KG1 (cell line): ENCODE results near the gene CADPS.
"Not testable (repeated sequence)": the region's sequence is repeated elsewhere in the genome, so short reads cannot be mapped to it uniquely, and the experiment has no call there.

Source experiments
- DNase-seq: peaks from one replicate; lab custom pipeline; 2025; lab: John Stamatoyannopoulos, UW

CADPS gene

GRCh38 chr3:62592408-62592807, 282.8 kb downstream of the CADPS start:
- no peak for DNase-seq

- no peak for DNase-seq
Observed at GRCh38 chr3:62589078-62589477, 286.1 kb downstream of the CADPS start.

- no peak for DNase-seq
Observed at GRCh38 chr3:62587579-62588031, 287.6 kb downstream of the CADPS start.

- no peak for DNase-seq
Observed at GRCh38 chr3:62587169-62587568, 288.0 kb downstream of the CADPS start.

GRCh38 chr3:62586356-62586755, 288.9 kb downstream of the CADPS start:
- no peak for DNase-seq

GRCh38 chr3:62585861-62586260, 289.4 kb downstream of the CADPS start:
- no peak for DNase-seq

- DNase-seq, result no peak
Observed at GRCh38 chr3:62584636-62585035, 290.6 kb downstream of the CADPS start.

GRCh38 chr3:62582495-62583172, 292.6 kb downstream of the CADPS start:
- DNase-seq, result no peak

- not testable (repeated sequence) for DNase-seq
Observed at GRCh38 chr3:62580485-62580884, 294.7 kb downstream of the CADPS start.

- DNase-seq, result no peak
Observed at GRCh38 chr3:62577153-62577552, 298.1 kb downstream of the CADPS start.

- no peak for DNase-seq
Observed at GRCh38 chr3:62574266-62574898, 300.8 kb downstream of the CADPS start.

GRCh38 chr3:62571916-62572315, 303.3 kb downstream of the CADPS start:
- DNase-seq, result no peak

GRCh38 chr3:62570888-62571287, 304.3 kb downstream of the CADPS start:
- no peak for DNase-seq

GRCh38 chr3:62569609-62570008, 305.6 kb downstream of the CADPS start:
- DNase-seq, result no peak

GRCh38 chr3:62567097-62568021, 307.9 kb downstream of the CADPS start:
- no peak for DNase-seq

- DNase-seq, result no peak
Observed at GRCh38 chr3:62566022-62566557, 309.1 kb downstream of the CADPS start.

- DNase-seq, result no peak
Observed at GRCh38 chr3:62562596-62562995, 312.6 kb downstream of the CADPS start.

- no peak for DNase-seq
Observed at GRCh38 chr3:62562017-62562416, 313.2 kb downstream of the CADPS start.

GRCh38 chr3:62559831-62560445, 315.3 kb downstream of the CADPS start:
- no peak for DNase-seq

GRCh38 chr3:62558549-62559112, 316.6 kb downstream of the CADPS start:
- no peak for DNase-seq

GRCh38 chr3:62557983-62558382, 317.2 kb downstream of the CADPS start:
- no peak for DNase-seq

- DNase-seq, result no peak
Observed at GRCh38 chr3:62557450-62557849, 317.8 kb downstream of the CADPS start.
